Keratinocyte (primary cell): ENCODE measurements around the gene TMEM40. TPM values are rescaled to one million over a fixed set of nuclear protein-coding genes. Genes with fewer than 3 reads are reported as not detected.
A peak's percentile ranks its signal among the peaks of the same experiment; 100 is the strongest.
"Not testable (repeated sequence)": the region's sequence is repeated elsewhere in the genome, so short reads cannot be mapped to it uniquely, and the experiment has no call there.

Experiments
- DNase-seq: peaks from one replicate; pipeline ENCODE4 v3.0.0-alpha.2; 2011; ENCODE audit warnings: low read depth, missing footprints, low spot score
- FAIRE-seq: peaks from 2 replicates; lab custom pipeline; 2011; peaks lifted over from hg19 to GRCh38; lab: Jason Lieb, UNC
- H2AFZ ChIP-seq: 2 replicates; pipeline ENCODE4 v1.6.0; 2012; ENCODE audit warnings: low read length, control low read depth, inconsistent platforms; ENCODE audit not compliant: control insufficient read depth
- H3K27ac ChIP-seq: 2 replicates; pipeline ENCODE4 v1.5.1; 2011; ENCODE audit warnings: low read length; ENCODE audit not compliant: control insufficient read depth, insufficient read depth
- H3K27me3 ChIP-seq: 3 replicates; pipeline ENCODE4 v1.6.0; 2011; ENCODE audit warnings: low read length; ENCODE audit not compliant: control insufficient read depth, insufficient read depth; ENCODE audit errors: extremely low read depth
- H3K36me3 ChIP-seq, 2 experiments: 2 replicates in 1 of 2; 3 replicates in 1 of 2; pipeline ENCODE4 v1.5.1; 2011; ENCODE audit warnings: low read length in 2 of 2, mild to moderate bottlenecking in 1 of 2; ENCODE audit not compliant: control insufficient read depth in 2 of 2, insufficient read depth in 2 of 2; ENCODE audit errors: extremely low read depth in 1 of 2
- H3K4me1 ChIP-seq: 3 replicates; pipeline ENCODE4 v1.5.1; 2011; ENCODE audit warnings: low read length; ENCODE audit not compliant: control insufficient read depth, insufficient read depth; ENCODE audit errors: extremely low read depth
- H3K4me2 ChIP-seq: 3 replicates; pipeline ENCODE4 v1.6.0; 2011; ENCODE audit warnings: low read depth, low read length; ENCODE audit not compliant: control insufficient read depth, insufficient read depth; ENCODE audit errors: extremely low read depth
- H3K4me3 ChIP-seq, 3 experiments: fragments of 200-600 bp in 1 of 3; sonication (generic) in 1 of 3; 2 replicates in 2 of 3; 3 replicates in 1 of 3; pipeline ENCODE4 v1.5.1; 2011 to 2016; ENCODE audit warnings: low read length in 3 of 3, mild to moderate bottlenecking in 3 of 3, control low read depth in 2 of 3, inconsistent platforms in 1 of 3, low read depth in 1 of 3, mixed read lengths in 1 of 3, mixed run types in 1 of 3, moderate library complexity in 1 of 3; ENCODE audit not compliant: control insufficient read depth in 2 of 3, insufficient read depth in 2 of 3; ENCODE audit errors: extremely low read depth in 1 of 3
- H3K79me2 ChIP-seq: 2 replicates; pipeline ENCODE4 v1.6.0; 2012; ENCODE audit warnings: low read length; ENCODE audit not compliant: control insufficient read depth, insufficient read depth
- H3K9ac ChIP-seq: 3 replicates; pipeline ENCODE4 v1.6.0; 2011; ENCODE audit warnings: low read length; ENCODE audit not compliant: control insufficient read depth, insufficient read depth; ENCODE audit errors: extremely low read depth
- H3K9me1 ChIP-seq: 3 replicates; pipeline ENCODE4 v1.6.0; 2011; ENCODE audit warnings: low read length; ENCODE audit not compliant: control insufficient read depth, insufficient read depth; ENCODE audit errors: extremely low read depth
- H3K9me3 ChIP-seq: 2 replicates; pipeline ENCODE4 v1.5.1; 2012; ENCODE audit warnings: low read depth, low read length; ENCODE audit not compliant: control insufficient read depth
- H4K20me1 ChIP-seq: 3 replicates; pipeline ENCODE4 v1.6.0; 2011; ENCODE audit warnings: low read length; ENCODE audit not compliant: control insufficient read depth, insufficient read depth; ENCODE audit errors: extremely low read depth
- EZH2 ChIP-seq: IDR thresholded peaks from one replicate; pipeline ENCODE4 v1.6.1; 2012; ENCODE audit warnings: inconsistent platforms, mild to moderate bottlenecking, low read length, moderate library complexity
- dilution Hi-C: fragments of 300-500 bp; cut with MboI; formaldehyde crosslinking; loops from one replicate; pipeline ENCODE4 v1.7.0; 2020; ENCODE audit warnings: low sequenced_read_pairs; ENCODE audit not compliant: extremely low pct_ligation_motif_present
- polyA plus RNA-seq, 5 experiments: library from polyadenylated mRNA; depleted of rRNA in 3 of 5; stranded (reverse) in 3 of 5; stranded (forward) in 1 of 5; unstranded in 1 of 5; fragments of >200 nt; gene quantifications; 1 replicate in 1 of 5; 2 replicates in 3 of 5; 3 replicates in 1 of 5; pipeline versions ENCODE4 v1.2.1 to v1.2.3, GENCODE V29; 2011 to 2012; ENCODE audit warnings: missing spikeins in 2 of 5, low read depth in 1 of 5, low replicate concordance in 1 of 5
- TF ChIP-seq, protein P1 (sequence below), 3 experiments: IDR thresholded peaks in 1 of 3; conservative IDR thresholded peaks in 1 of 3; optimal IDR thresholded peaks in 1 of 3; 2 replicates in 2 of 3; 3 replicates in 1 of 3; pipeline versions ENCODE3 to v1.5.1; 2011; ENCODE audit warnings: low read length in 3 of 3, mild to moderate bottlenecking in 3 of 3, moderate library complexity in 2 of 3, control low read depth in 1 of 3, inconsistent platforms in 1 of 3; ENCODE audit not compliant: insufficient read depth in 2 of 3; ENCODE audit errors: extremely low read depth in 1 of 3

The TMEM40 gene
- polyA plus RNA-seq, 1 donor (not counting 4 experiments of a cell fraction or from before 2014, with no cell fraction given): 311 TPM

- H3K9ac ChIP-seq, H3K79me2 ChIP-seq, DNase-seq, H4K20me1 ChIP-seq, H3K27ac ChIP-seq, H3K4me2 ChIP-seq, H3K36me3 ChIP-seq, FAIRE-seq, H3K27me3 ChIP-seq, H3K4me1 ChIP-seq, H2AFZ ChIP-seq, dilution Hi-C loops, H3K4me3 ChIP-seq, H3K9me1 ChIP-seq, H3K9me3 ChIP-seq: not testable (repeated sequence)
- TF ChIP-seq, protein P1, sequence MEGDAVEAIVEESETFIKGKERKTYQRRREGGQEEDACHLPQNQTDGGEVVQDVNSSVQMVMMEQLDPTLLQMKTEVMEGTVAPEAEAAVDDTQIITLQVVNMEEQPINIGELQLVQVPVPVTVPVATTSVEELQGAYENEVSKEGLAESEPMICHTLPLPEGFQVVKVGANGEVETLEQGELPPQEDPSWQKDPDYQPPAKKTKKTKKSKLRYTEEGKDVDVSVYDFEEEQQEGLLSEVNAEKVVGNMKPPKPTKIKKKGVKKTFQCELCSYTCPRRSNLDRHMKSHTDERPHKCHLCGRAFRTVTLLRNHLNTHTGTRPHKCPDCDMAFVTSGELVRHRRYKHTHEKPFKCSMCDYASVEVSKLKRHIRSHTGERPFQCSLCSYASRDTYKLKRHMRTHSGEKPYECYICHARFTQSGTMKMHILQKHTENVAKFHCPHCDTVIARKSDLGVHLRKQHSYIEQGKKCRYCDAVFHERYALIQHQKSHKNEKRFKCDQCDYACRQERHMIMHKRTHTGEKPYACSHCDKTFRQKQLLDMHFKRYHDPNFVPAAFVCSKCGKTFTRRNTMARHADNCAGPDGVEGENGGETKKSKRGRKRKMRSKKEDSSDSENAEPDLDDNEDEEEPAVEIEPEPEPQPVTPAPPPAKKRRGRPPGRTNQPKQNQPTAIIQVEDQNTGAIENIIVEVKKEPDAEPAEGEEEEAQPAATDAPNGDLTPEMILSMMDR (optimal IDR thresholded peaks at IDR 0.05 in 1 of 3, IDR thresholded peaks at IDR 0.05 in 1 of 3, conservative IDR thresholded peaks at IDR 0.05 in 1 of 3; ENCODE audit: extremely low read depth in 1 of 3, insufficient read depth in 2 of 3, low read length in 3 of 3): peak; percentile 16 to 54 (median 37)
Measured at GRCh38 chr3:12787346-12787745, 28.3 kb upstream of the TMEM40 start.

DNA sequence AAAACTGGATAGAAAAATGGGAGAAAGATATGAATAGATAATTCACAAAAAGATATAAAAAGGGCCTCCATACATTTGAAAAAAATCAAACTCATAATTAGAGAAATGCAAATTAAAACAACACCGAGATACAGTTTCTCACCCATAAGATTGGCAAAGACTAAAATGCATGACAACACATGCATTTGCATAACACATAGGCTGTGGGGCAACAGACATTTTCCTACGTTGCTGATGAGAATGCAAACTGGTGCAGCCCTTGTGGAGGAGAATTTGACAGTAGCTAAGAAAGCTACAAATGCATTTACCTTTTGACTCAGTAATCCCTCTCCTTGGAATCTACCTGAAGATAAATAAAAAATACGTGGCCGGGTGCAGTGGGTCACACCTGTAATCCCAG is 26.0 kb upstream of the TMEM40 start:
- no peaks in the 10 kb centered on the region for H3K36me3 ChIP-seq
- H3K27me3 ChIP-seq: no peaks in the 10 kb centered on the region
- no peak for FAIRE-seq
- H3K9me1 ChIP-seq: no peaks in the 10 kb centered on the region
- DNase-seq: no peak
- H3K9ac ChIP-seq: no peak overlapping the region
- H3K4me1 ChIP-seq: no peaks in the 10 kb centered on the region
- H3K4me2 ChIP-seq: no peak overlapping the region
- H4K20me1 ChIP-seq: no peaks in the 10 kb centered on the region
- no peak overlapping the region for H3K4me3 ChIP-seq
- TF ChIP-seq EZH2: no peak
- TF ChIP-seq, protein P1 (optimal IDR thresholded peaks at IDR 0.05 in 1 of 3, IDR thresholded peaks at IDR 0.05 in 1 of 3, conservative IDR thresholded peaks at IDR 0.05 in 1 of 3; ENCODE audit: extremely low read depth in 1 of 3, insufficient read depth in 2 of 3, low read length in 3 of 3): no peak
- dilution Hi-C loops: no loop called here
- H3K9me3 ChIP-seq: no peaks in the 10 kb centered on the region
- H2AFZ ChIP-seq: no peak overlapping the region
- H3K27ac ChIP-seq: no peak overlapping the region
- H3K79me2 ChIP-seq: no peaks in the 10 kb centered on the region
